Skeletal muscle satellite cell (primary cell): ENCODE data around the gene WDFY2. TPM values are rescaled to one million over a fixed set of nuclear protein-coding genes. Genes with fewer than 3 reads are reported as not detected.
"Not testable (repeated sequence)": the region's sequence is repeated elsewhere in the genome, so short reads cannot be mapped to it uniquely, and the experiment has no call there.

Experiments
- H3K27me3 ChIP-seq: 2 replicates; pipeline ENCODE4 v1.7.0; 2013; ENCODE audit warnings: low read length; ENCODE audit not compliant: control insufficient read depth, insufficient read depth
- H3K36me3 ChIP-seq: 2 replicates; pipeline ENCODE4 v1.7.0; 2013; ENCODE audit warnings: mild to moderate bottlenecking, control low read depth, low read length; ENCODE audit not compliant: insufficient read depth
- H3K4me1 ChIP-seq: 2 replicates; pipeline ENCODE4 v1.7.0; 2013; ENCODE audit warnings: low read length; ENCODE audit not compliant: control insufficient read depth, insufficient read depth
- H3K4me2 ChIP-seq: 2 replicates; pipeline ENCODE4 v1.7.0; 2013; ENCODE audit warnings: mild to moderate bottlenecking, low read length
- H3K4me3 ChIP-seq: 2 replicates; pipeline ENCODE4 v1.7.0; 2013; ENCODE audit warnings: low read length
- H3K9ac ChIP-seq: 2 replicates; pipeline ENCODE4 v1.7.0; 2013; ENCODE audit warnings: mild to moderate bottlenecking, low read depth, low read length, moderate library complexity
- H3K9me3 ChIP-seq: replicated peaks from 2 replicates; pipeline ENCODE4 v1.7.0; 2013; ENCODE audit warnings: mild to moderate bottlenecking, control low read depth, low read length
- total RNA-seq: library from RNA; depleted of rRNA; stranded (reverse); fragments of >200 nt; gene quantifications from 2 replicates; pipeline ENCODE4 v1.2.3, GENCODE V29; 2012; rRNA removed

WDFY2 gene, protein sequence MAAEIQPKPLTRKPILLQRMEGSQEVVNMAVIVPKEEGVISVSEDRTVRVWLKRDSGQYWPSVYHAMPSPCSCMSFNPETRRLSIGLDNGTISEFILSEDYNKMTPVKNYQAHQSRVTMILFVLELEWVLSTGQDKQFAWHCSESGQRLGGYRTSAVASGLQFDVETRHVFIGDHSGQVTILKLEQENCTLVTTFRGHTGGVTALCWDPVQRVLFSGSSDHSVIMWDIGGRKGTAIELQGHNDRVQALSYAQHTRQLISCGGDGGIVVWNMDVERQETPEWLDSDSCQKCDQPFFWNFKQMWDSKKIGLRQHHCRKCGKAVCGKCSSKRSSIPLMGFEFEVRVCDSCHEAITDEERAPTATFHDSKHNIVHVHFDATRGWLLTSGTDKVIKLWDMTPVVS
- 11.4 and 13.4 TPM in 2 replicates for total RNA-seq

- Histone ChIP-seq H3K4me2 (peak within 1 kb of the TSS; percentile 82), H3K36me3 (no peaks in the 10 kb centered on the region), H3K27me3 (no peaks in the 10 kb centered on the region), H3K9me3 (no peaks in the 10 kb centered on the region), H3K4me3 (peak within 1 kb of the TSS; percentile 87), H3K9ac (peak within 1 kb of the TSS; percentile 95), H3K4me1 (peaks cover 34% of the 10 kb centered on the region)
These were observed at the start of gene WDFY2 for GRCh38 chr13:51583875-51584730. WDFY2 (plus strand) TSS chr13:51584462; CDS start chr13:51584688, 226 bp downstream.

- Histone ChIP-seq H3K4me1 (peaks cover 38% of the 10 kb centered on the region), H3K9me3 (no peaks in the 10 kb centered on the region), H3K4me3 (no peak overlapping the region), H3K27me3 (no peaks in the 10 kb centered on the region), H3K4me2 (no peak overlapping the region), H3K36me3 (no peaks in the 10 kb centered on the region), H3K9ac (no peak overlapping the region)
These were observed 45.6 kb upstream of the WDFY2 start for GRCh38 chr13:51538591-51539179.

- peak overlapping the region; percentile 65 for H3K4me2 ChIP-seq
These were observed 44.4 kb upstream of the WDFY2 start for GRCh38 chr13:51539887-51540286.

DNA sequence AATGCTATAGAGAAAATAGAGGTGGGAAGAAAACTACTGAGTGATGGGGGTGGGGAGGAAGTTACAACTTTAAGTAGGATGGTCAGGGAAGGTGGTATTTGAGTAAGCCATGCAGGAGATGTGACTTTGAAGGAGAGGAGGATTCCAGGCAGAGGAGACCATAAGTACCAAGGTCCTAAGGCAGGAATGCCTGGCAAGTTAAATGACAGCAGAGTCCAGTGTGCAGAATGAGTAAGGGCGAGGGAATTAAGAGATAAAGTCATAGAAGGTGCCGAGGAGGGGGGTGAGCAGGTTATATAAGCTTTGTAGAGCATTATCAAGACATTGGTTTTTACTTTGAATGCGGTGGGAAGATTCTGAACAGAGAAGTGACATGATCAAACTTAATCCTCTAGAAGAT is 43.2 kb upstream of the WDFY2 start:
- no peak overlapping the region for H3K9ac ChIP-seq

More at GRCh38 chr13:51539887-51540286, 44.4 kb upstream of the WDFY2 start:
- Histone ChIP-seq H3K4me3 (no peak overlapping the region), H3K27me3 (no peaks in the 10 kb centered on the region), H3K36me3 (no peaks in the 10 kb centered on the region), H3K9me3 (no peaks in the 10 kb centered on the region), H3K4me1 (peaks cover 26% of the 10 kb centered on the region), H3K9ac (peak overlapping the region; percentile 69)

DNA sequence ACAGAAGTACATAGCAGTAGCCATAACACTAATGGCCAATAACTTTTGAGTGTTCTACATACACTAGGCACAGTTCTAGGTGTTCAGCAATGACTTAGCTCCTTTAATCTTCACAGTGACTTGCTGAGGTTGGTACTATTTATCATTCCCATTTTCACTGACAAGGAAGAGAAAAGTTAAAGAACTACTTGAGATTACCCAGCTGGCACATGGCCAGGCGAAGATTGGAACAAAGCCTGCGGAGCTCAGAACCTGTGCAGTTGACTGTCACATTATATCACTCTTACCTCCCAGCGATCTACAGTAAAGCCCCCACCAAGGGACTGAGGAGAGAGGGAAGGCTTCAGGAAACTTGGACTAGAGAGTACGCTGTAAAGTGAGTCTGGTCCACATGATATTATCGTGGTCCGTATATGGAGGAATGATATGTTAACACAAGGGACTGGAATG is 42.4 kb upstream of the WDFY2 start:
- H3K4me1 ChIP-seq: peaks cover 25% of the 10 kb centered on the region
- no peaks in the 10 kb centered on the region for H3K36me3 ChIP-seq
- no peak overlapping the region for H3K4me2 ChIP-seq
- H3K27me3 ChIP-seq: no peaks in the 10 kb centered on the region
- no peak overlapping the region for H3K4me3 ChIP-seq
- H3K9ac ChIP-seq: no peak overlapping the region
- no peaks in the 10 kb centered on the region for H3K9me3 ChIP-seq

More for the DNA sequence above, 43.2 kb upstream of the WDFY2 start:
- H3K36me3 ChIP-seq: no peaks in the 10 kb centered on the region
- peaks cover 25% of the 10 kb centered on the region for H3K4me1 ChIP-seq
- H3K9me3 ChIP-seq: no peaks in the 10 kb centered on the region
- no peaks in the 10 kb centered on the region for H3K27me3 ChIP-seq
- H3K4me3 ChIP-seq: no peak overlapping the region
- no peak overlapping the region for H3K4me2 ChIP-seq

GRCh38 chr13:51542346-51543242 is 41.7 kb upstream of the WDFY2 start:
- Histone ChIP-seq H3K4me3 (no peak overlapping the region), H3K9ac (no peak overlapping the region), H3K4me1 (peaks cover 25% of the 10 kb centered on the region), H3K27me3 (no peaks in the 10 kb centered on the region), H3K9me3 (no peaks in the 10 kb centered on the region), H3K4me2 (peak overlapping the region; percentile 25), H3K36me3 (no peaks in the 10 kb centered on the region)

DNA sequence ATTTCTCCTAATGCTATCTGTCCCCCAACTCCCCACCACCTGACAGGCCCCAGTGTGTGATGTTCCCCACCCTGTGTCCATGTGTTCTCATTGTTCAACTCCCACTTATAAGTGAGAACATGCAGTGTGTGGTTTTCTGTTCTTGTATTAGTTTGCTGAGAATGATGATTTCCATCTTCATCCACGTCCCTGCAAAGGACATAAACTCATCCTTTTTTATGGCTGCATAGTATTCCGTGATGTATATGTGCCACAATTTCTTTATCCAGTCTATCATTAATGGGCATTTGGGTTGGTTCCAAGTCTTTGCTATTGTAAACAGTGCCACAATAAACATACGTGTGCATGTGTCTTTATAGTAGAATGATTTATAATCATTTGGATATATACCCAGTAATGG is 38.8 kb upstream of the WDFY2 start:
- not testable (repeated sequence) for H3K4me2 ChIP-seq, H3K9ac ChIP-seq, H3K4me1 ChIP-seq

GRCh38 chr13:51547425-51548176 is 36.7 kb upstream of the WDFY2 start:
- Histone ChIP-seq H3K4me3 (no peak overlapping the region), H3K36me3 (no peaks in the 10 kb centered on the region), H3K9ac (no peak overlapping the region), H3K4me2 (no peak overlapping the region), H3K4me1 (peaks cover 4% of the 10 kb centered on the region), H3K27me3 (no peaks in the 10 kb centered on the region), H3K9me3 (no peaks in the 10 kb centered on the region)

More for the DNA sequence above, 38.8 kb upstream of the WDFY2 start:
- H3K27me3 ChIP-seq, H3K4me3 ChIP-seq, H3K9me3 ChIP-seq, H3K36me3 ChIP-seq: not testable (repeated sequence)

- Histone ChIP-seq H3K36me3 (no peaks in the 10 kb centered on the region), H3K9ac (no peak overlapping the region), H3K4me1 (no peaks in the 10 kb centered on the region), H3K27me3 (no peaks in the 10 kb centered on the region), H3K4me2 (no peak overlapping the region), H3K4me3 (no peak overlapping the region), H3K9me3 (no peaks in the 10 kb centered on the region)
These were observed 35.2 kb upstream of the WDFY2 start for GRCh38 chr13:51549050-51549449.

- Histone ChIP-seq H3K4me3 (no peak overlapping the region), H3K4me2 (no peak overlapping the region), H3K9me3 (no peaks in the 10 kb centered on the region), H3K4me1 (no peaks in the 10 kb centered on the region), H3K9ac (no peak overlapping the region), H3K36me3 (no peaks in the 10 kb centered on the region), H3K27me3 (no peaks in the 10 kb centered on the region)
These were observed 34.7 kb upstream of the WDFY2 start for GRCh38 chr13:51549593-51549992.
